AG04449 (cell line): ENCODE data around the gene OPRM1.
"Not testable (repeated sequence)": the region's sequence is repeated elsewhere in the genome, so short reads cannot be mapped to it uniquely, and the experiment has no call there.

Source experiments
- CTCF ChIA-PET: fragments of 350-600 bp; formaldehyde crosslinking; extraction: SDS; loops from one replicate; lab custom pipeline; 2021; ENCODE audit warnings: antibody characterized with exemption; lab: Yijun Ruan, JAX
- POLR2A ChIA-PET: fragments of 400-600, 350-600 bp; formaldehyde crosslinking; extraction: SDS; loops from one replicate; lab custom pipeline; 2020; ENCODE audit warnings: antibody characterized with exemption, inconsistent platforms; lab: Yijun Ruan, JAX
- DNase-seq: peaks from one replicate; pipeline ENCODE4 v3.0.0-alpha.2; 2010; ENCODE audit warnings: low read depth, low spot score
- H3K4me3 ChIP-seq: 2 replicates; pipeline ENCODE4 v1.5.1; 2011; ENCODE audit warnings: low read depth, mild to moderate bottlenecking, control low read depth, low read length
- TF ChIP-seq, protein P1 (sequence below): IDR thresholded peaks from one replicate; pipeline ENCODE4 v1.5.1; 2011; ENCODE audit warnings: mild to moderate bottlenecking, moderate library complexity, low read length, control low read depth, inconsistent platforms; ENCODE audit not compliant: insufficient read depth; ENCODE audit errors: missing control alignments

Gene OPRM1

DNA sequence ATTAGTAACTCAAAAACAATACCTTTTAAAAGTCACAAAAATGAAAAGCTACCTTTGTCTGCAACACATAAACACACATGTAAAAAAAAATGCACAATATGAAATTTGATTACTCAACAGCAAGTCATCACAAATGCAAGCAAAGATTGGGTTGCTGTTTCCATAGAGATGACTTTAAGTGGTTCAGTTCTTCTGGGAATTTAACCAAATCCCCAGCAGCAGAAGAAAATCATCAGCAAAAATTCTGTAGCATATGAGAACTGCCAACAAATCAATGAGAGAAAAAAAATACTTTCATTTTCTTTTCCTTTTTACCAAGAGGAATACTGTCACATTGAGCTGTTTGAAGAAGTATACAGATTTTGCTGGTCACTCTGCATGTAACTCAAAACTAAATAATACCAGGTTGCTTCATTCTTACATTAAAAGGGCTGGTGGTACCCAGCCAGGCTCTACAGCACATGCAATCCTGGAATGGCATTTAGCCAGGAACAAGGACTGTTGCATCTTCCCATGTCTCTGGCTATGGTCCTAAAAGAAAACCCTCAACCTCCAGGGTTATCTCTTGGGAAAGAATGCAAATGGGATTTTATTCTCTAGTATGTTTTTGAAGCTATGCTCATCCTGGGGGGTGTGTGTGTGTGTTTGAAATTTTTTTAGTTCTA is 158.3 kb downstream of the OPRM1 start:
- ChIA-PET CTCF (no interaction called here), POLR2A (no interaction called here)
- TF ChIP-seq, protein P1, sequence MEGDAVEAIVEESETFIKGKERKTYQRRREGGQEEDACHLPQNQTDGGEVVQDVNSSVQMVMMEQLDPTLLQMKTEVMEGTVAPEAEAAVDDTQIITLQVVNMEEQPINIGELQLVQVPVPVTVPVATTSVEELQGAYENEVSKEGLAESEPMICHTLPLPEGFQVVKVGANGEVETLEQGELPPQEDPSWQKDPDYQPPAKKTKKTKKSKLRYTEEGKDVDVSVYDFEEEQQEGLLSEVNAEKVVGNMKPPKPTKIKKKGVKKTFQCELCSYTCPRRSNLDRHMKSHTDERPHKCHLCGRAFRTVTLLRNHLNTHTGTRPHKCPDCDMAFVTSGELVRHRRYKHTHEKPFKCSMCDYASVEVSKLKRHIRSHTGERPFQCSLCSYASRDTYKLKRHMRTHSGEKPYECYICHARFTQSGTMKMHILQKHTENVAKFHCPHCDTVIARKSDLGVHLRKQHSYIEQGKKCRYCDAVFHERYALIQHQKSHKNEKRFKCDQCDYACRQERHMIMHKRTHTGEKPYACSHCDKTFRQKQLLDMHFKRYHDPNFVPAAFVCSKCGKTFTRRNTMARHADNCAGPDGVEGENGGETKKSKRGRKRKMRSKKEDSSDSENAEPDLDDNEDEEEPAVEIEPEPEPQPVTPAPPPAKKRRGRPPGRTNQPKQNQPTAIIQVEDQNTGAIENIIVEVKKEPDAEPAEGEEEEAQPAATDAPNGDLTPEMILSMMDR, result no peak
- DNase-seq, result peak; percentile 12
- H3K4me3 ChIP-seq, result no peak overlapping the region

DNA sequence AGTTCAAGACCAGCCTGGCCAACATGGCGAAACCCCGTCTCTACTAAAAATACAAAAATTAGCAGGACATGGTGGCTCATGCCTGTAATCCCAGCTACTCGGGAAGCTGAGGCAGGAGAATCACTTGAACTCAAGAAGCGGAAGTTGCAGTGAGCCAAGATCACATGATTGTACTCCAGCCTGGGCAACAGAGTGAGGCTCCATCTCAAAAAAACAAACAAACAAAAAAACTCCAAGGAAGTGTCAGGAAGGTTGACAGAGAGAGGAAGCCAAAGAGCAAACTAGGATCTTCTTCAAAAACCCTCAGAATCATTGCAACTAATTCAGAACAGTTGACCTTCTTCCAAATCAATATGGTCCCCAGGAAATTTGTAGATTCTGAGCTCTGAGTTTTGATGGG is 162.6 kb downstream of the OPRM1 start:
- POLR2A ChIA-PET, CTCF ChIA-PET, H3K4me3 ChIP-seq, DNase-seq: not testable (repeated sequence)

DNA sequence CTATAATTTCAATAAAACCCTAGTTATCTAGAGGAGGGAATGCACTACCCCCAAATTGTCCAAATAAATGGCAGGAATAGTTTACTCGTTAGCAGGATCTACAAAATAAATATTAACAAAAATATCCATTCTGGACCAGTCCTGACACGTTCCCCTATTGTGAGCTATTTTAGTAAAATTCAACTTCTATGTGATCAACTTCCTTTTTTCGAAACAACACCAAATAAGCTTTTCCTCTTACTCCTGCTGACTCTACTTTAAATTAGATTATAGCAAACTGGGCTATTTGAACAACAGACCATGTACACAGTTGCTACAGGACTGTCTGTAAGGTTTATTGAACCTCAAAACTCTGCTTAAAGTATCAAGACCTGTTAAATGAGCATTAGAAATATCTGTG is 163.3 kb downstream of the OPRM1 start:
- no peak overlapping the region for H3K4me3 ChIP-seq
- ChIA-PET POLR2A (no interaction called here), CTCF (no interaction called here)
- TF ChIP-seq, protein P1, result no peak
- DNase-seq, result no peak

DNA sequence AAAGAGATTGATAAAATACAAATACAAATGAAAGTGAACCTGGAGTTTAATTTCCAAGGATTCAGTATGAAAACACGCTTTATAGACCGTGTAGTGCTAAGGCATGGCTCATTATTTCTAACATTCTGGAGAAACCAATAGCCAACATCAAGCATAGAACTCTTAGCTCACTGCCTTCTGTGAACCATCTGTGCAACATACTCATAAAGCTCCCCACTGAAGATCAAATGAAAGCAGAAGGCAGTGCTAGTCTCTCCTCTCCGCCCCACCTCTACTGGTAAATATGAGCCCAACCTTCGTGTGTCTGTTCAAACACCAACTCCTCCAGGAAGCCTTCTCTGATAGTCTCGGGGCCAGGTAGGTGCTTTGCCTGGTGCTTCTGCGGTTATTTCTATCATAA is 163.9 kb downstream of the OPRM1 start:
- H3K4me3 ChIP-seq, result no peak overlapping the region
- CTCF ChIA-PET, result no interaction called here
- TF ChIP-seq, protein P1, result no peak
- POLR2A ChIA-PET, result no interaction called here
- no peak for DNase-seq

DNA sequence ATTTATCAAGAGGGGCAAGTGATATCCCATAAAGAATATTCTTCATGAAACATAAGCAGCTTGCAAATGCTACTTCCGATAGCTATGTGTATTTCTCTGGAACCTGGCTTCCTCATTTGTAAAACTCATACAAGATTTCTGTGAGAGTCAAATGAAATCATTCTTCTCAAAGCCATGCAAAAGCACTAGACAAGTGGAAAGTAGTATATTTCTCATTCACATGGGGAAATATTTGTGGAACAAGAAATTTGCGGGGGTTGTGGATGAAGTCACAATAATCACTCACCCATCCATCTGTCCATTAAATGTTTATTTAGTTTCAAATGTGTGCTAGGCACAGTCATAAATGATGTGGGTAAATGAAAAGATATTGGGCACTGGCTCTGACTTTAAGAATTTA is 167.1 kb downstream of the OPRM1 start:
- ChIA-PET POLR2A (no interaction called here), CTCF (no interaction called here)
- TF ChIP-seq, protein P1, result no peak
- no peak overlapping the region for H3K4me3 ChIP-seq
- no peak for DNase-seq

DNA sequence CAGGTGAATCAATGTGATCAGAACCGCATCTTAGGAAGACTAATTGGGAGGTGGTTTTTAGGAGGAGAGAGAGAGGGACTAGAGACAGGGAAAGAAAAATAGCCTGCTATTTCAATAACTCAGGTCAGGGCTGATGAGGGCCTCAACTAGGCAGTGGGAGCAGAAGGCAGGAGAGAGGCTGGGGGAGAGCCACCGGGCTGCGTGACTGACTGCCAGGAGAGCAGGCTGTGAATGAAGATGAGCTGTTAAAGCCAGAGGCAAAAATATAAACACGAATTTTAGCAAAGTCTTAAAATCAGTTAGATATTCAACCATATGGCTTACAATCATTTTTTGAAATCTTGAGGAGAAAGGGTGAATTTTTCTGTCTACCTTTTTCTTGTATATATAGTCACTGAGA is 168.0 kb downstream of the OPRM1 start:
- ChIA-PET POLR2A (no interaction called here), CTCF (no interaction called here)
- no peak overlapping the region for H3K4me3 ChIP-seq
- DNase-seq, result no peak
- TF ChIP-seq, protein P1, result no peak

DNA sequence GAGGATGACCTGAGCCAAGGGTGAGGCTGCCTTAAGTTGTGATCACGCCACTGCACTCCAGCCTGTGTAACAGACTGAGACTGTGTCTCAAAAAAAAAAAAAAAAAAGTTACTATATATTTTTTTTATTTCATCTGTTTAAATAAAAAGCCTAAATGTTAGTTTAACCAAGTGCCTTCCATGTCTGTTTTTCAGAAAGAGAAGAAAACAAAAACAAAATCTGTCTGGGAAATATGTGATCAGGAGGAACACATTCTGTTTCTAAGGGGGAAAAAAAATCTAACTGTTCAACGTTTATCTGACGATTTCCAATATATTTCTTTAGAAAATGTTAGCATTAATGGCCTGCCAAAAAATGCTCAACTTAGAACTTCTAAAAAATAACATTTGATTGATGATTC is 170.5 kb downstream of the OPRM1 start:
- CTCF ChIA-PET, result interaction anchor here (1.0 kb wide), 1 partner anchor 27 kb away, joined by 3 read pairs; no protein-coding TSS in a partner anchor
- POLR2A ChIA-PET, result no interaction called here
- DNase-seq, result no peak
- TF ChIP-seq, protein P1, result no peak
- H3K4me3 ChIP-seq, result no peak overlapping the region
